CD14-positive monocyte (primary cell): ENCODE data around the gene NR6A1. TPM values are rescaled to one million over a fixed set of nuclear protein-coding genes. Genes with fewer than 3 reads are reported as not detected.

Source experiments
- DNase-seq, 3 donors: peaks; one replicate each; pipeline ENCODE4 v3.0.0-alpha.2; 2011 to 2022
- H2AFZ ChIP-seq: 2 replicates; pipeline ENCODE4 v1.6.0; 2012; ENCODE audit warnings: mild to moderate bottlenecking, low read depth, low read length, inconsistent platforms; ENCODE audit not compliant: insufficient read depth, poor library complexity, severe bottlenecking
- H3K27ac ChIP-seq, 2 donors: 1 replicate in 1 of 2; 2 replicates in 1 of 2; pipeline ENCODE4 v1.5.1; 2012 to 2013; ENCODE audit warnings: low read length in 2 of 2, control low read depth in 1 of 2, inconsistent platforms in 1 of 2, low read depth in 1 of 2, mild to moderate bottlenecking in 1 of 2
- H3K27me3 ChIP-seq, 2 donors: one replicate each; pipeline versions ENCODE4 v1.6.0 to v1.6.1; 2011 to 2013; ENCODE audit warnings: low read length in 2 of 2; ENCODE audit not compliant: control insufficient read depth in 2 of 2, insufficient read depth in 2 of 2
- H3K36me3 ChIP-seq, 2 donors: replicated peaks in 1 of 2; 1 replicate in 1 of 2; 2 replicates in 1 of 2; pipeline versions ENCODE4 v1.5.1 to v1.6.1; 2012 to 2013; ENCODE audit warnings: low read length in 2 of 2, control low read depth in 1 of 2, inconsistent platforms in 1 of 2, mild to moderate bottlenecking in 1 of 2; ENCODE audit not compliant: insufficient read depth in 2 of 2, control insufficient read depth in 1 of 2
- H3K4me1 ChIP-seq, 2 donors: 1 replicate in 1 of 2; 2 replicates in 1 of 2; pipeline versions ENCODE4 v1.5.1 to v1.6.1; 2012 to 2013; ENCODE audit warnings: low read length in 2 of 2, control low read depth in 1 of 2, inconsistent platforms in 1 of 2, mild to moderate bottlenecking in 1 of 2, moderate library complexity in 1 of 2; ENCODE audit not compliant: insufficient read depth in 2 of 2, control insufficient read depth in 1 of 2
- H3K4me2 ChIP-seq: replicated peaks from 2 replicates; pipeline ENCODE3; 2012; ENCODE audit warnings: low read length, moderate library complexity, mild to moderate bottlenecking; ENCODE audit not compliant: poor library complexity, severe bottlenecking; ENCODE audit errors: extremely low read depth
- H3K4me3 ChIP-seq, 3 experiments: fragments of 200-600 bp in 1 of 3; sonication (generic) in 1 of 3; replicated peaks in 1 of 3; 1 replicate in 2 of 3; 2 replicates in 1 of 3; pipeline ENCODE4 v1.5.1; 2011 to 2013; ENCODE audit warnings: low read length in 3 of 3, mild to moderate bottlenecking in 3 of 3, control low read depth in 2 of 3, low read depth in 2 of 3, inconsistent platforms in 1 of 3, moderate library complexity in 1 of 3
- H3K79me2 ChIP-seq: 2 replicates; pipeline ENCODE4 v1.6.0; 2012; ENCODE audit warnings: mild to moderate bottlenecking, control low read depth, inconsistent platforms, low read length, moderate library complexity; ENCODE audit not compliant: insufficient read depth
- H3K9ac ChIP-seq: 2 replicates; pipeline ENCODE4 v1.6.0; 2017; ENCODE audit warnings: low read length, mild to moderate bottlenecking; ENCODE audit not compliant: insufficient read depth, poor library complexity, severe bottlenecking
- H3K9me3 ChIP-seq, 2 donors: replicated peaks in 1 of 2; 1 replicate in 1 of 2; 2 replicates in 1 of 2; pipeline versions ENCODE4 v1.5.1 to v1.6.1; 2012 to 2013; ENCODE audit warnings: low read length in 2 of 2, control low read depth in 1 of 2; ENCODE audit not compliant: control insufficient read depth in 1 of 2, insufficient read depth in 1 of 2
- H4K20me1 ChIP-seq: 2 replicates; pipeline ENCODE4 v1.6.0; 2012; ENCODE audit warnings: mild to moderate bottlenecking, low read length, control low read depth, moderate library complexity; ENCODE audit not compliant: insufficient read depth
- H3K27ac Mint-ChIP-seq, 7 donors: one replicate each; pipeline ENCODE4 v1.8.0; 2020; ENCODE audit warnings: mild to moderate bottlenecking in 7 of 7, mixed read lengths in 7 of 7, moderate library complexity in 6 of 7, inconsistent platforms in 2 of 7
- H3K27me3 Mint-ChIP-seq, 3 donors: one replicate each; pipeline ENCODE4 v1.8.0; 2021 to 2022; ENCODE audit warnings: low read depth in 3 of 3, mild to moderate bottlenecking in 3 of 3, mixed read lengths in 3 of 3, moderate library complexity in 3 of 3, inconsistent platforms in 1 of 3
- H3K36me3 Mint-ChIP-seq, 2 donors: one replicate each; pipeline ENCODE4 v1.8.0; 2020; ENCODE audit warnings: mixed read lengths in 2 of 2, inconsistent platforms in 1 of 2, mild to moderate bottlenecking in 1 of 2
- H3K4me1 Mint-ChIP-seq: one replicate; pipeline ENCODE4 v1.8.0; 2020; ENCODE audit warnings: mild to moderate bottlenecking, mixed read lengths
- H3K4me3 Mint-ChIP-seq, 2 donors: one replicate each; pipeline ENCODE4 v1.8.0; 2020; ENCODE audit warnings: mild to moderate bottlenecking in 2 of 2, mixed read lengths in 2 of 2, moderate library complexity in 1 of 2
- H3K9me3 Mint-ChIP-seq, 7 donors: one replicate each; pipeline ENCODE4 v1.8.0; 2020 to 2022; ENCODE audit warnings: mixed read lengths in 7 of 7, mild to moderate bottlenecking in 6 of 7, moderate library complexity in 6 of 7, inconsistent platforms in 2 of 7
- CTCF ChIP-seq: fragments of 200-600 bp; IDR thresholded peaks from one replicate; pipeline ENCODE4 v1.8.0; 2022; ENCODE audit warnings: antibody characterized with exemption, mild to moderate bottlenecking
- WGBS: methylation state at CpG from one replicate; pipeline ENCODE4 v1.1.5; 2013; ENCODE audit warnings: missing lambda C conversion rate; ENCODE audit not compliant: insufficient coverage; 5-methylcytosine and 5-hydroxymethylcytosine counted together
- intact Hi-C, 2 donors: fragments of 100-400 bp; cut with micrococcal nuclease; formaldehyde crosslinking; loops; one replicate each; pipeline versions ENCODE4 v1.15.0 to v1.15.1; 2023
- polyA plus RNA-seq, 3 donors: library from polyadenylated mRNA; depleted of rRNA in 1 of 3; unstranded in 2 of 3; stranded (reverse) in 1 of 3; fragments of 300-500 nt in 2 of 3; fragments of >200 nt in 1 of 3; fragmentation: Illumina TruSeq in 2 of 3; gene quantifications; 1 replicate in 2 of 3; 2 replicates in 1 of 3; pipeline ENCODE4 v1.2.3, GENCODE V29; 2012 to 2021

NR6A1 gene
- polyA plus RNA-seq, 3 donors = 0.15 to 2.9 (median 0.28) TPM

- H3K27me3 Mint-ChIP-seq = no peaks in the 10 kb centered on the region
- Histone ChIP-seq H3K4me1 (peaks cover 0 to 16% of the 10 kb centered on the region in 2 donors), H3K9ac (no peak overlapping the region), H3K27ac (no peak overlapping the region), H3K27me3 (no peaks in the 10 kb centered on the region), H3K79me2 (no peaks in the 10 kb centered on the region), H3K36me3 (no peaks in the 10 kb centered on the region), H4K20me1 (no peaks in the 10 kb centered on the region), H3K9me3 (no peaks in the 10 kb centered on the region), H3K4me3 (no peak overlapping the region), H3K4me2 (no peak overlapping the region), H2AFZ (no peak overlapping the region)
- DNase-seq = no peak
- no peak overlapping the region for H3K27ac Mint-ChIP-seq
- WGBS = 0% methylated on average over 1 of the region's 2 CpGs
- no peak for TF ChIP-seq CTCF
- H3K9me3 Mint-ChIP-seq = no peaks in the 10 kb centered on the region
- peaks cover 18% of the 10 kb centered on the region for H3K4me1 Mint-ChIP-seq
- no peaks in the 10 kb centered on the region for H3K36me3 Mint-ChIP-seq
- H3K4me3 Mint-ChIP-seq = no peak overlapping the region
- intact Hi-C loops = no loop called here
These were observed 21.3 kb downstream of the NR6A1 start for GRCh38 chr9:124749781-124750180.

- no peak for DNase-seq
- Histone ChIP-seq H3K9me3 (no peaks in the 10 kb centered on the region), H3K79me2 (no peaks in the 10 kb centered on the region)
These were observed 21.8 kb downstream of the NR6A1 start for GRCh38 chr9:124749284-124749683.

More at GRCh38 chr9:124749284-124749683, 21.8 kb downstream of the NR6A1 start:
- peak overlapping the region in 3 of 7 donors; percentile 8 to 59 (median 58) for H3K27ac Mint-ChIP-seq
- H3K27ac ChIP-seq = no peak overlapping the region
- intact Hi-C loops = no loop called here
- H4K20me1 ChIP-seq = no peaks in the 10 kb centered on the region
- no peak overlapping the region for H3K9ac ChIP-seq
- no peaks in the 10 kb centered on the region for H3K27me3 ChIP-seq
- H3K9me3 Mint-ChIP-seq = no peaks in the 10 kb centered on the region
- peaks cover 0 to 11% of the 10 kb centered on the region in 2 donors for H3K4me1 ChIP-seq
- no peak overlapping the region for H3K4me3 Mint-ChIP-seq
- H3K4me3 ChIP-seq = no peak overlapping the region
- no peak overlapping the region for H3K4me2 ChIP-seq
- H3K27me3 Mint-ChIP-seq = no peaks in the 10 kb centered on the region
- TF ChIP-seq CTCF = no peak
- no peak overlapping the region for H2AFZ ChIP-seq
- peaks cover 13% of the 10 kb centered on the region for H3K4me1 Mint-ChIP-seq
- no peaks in the 10 kb centered on the region for H3K36me3 Mint-ChIP-seq
- H3K36me3 ChIP-seq = no peaks in the 10 kb centered on the region
- WGBS = 97% methylated on average over 3 of the region's 3 CpGs
